ENCODE measurements around the gene LCN9.

Gene LCN9

DNA sequence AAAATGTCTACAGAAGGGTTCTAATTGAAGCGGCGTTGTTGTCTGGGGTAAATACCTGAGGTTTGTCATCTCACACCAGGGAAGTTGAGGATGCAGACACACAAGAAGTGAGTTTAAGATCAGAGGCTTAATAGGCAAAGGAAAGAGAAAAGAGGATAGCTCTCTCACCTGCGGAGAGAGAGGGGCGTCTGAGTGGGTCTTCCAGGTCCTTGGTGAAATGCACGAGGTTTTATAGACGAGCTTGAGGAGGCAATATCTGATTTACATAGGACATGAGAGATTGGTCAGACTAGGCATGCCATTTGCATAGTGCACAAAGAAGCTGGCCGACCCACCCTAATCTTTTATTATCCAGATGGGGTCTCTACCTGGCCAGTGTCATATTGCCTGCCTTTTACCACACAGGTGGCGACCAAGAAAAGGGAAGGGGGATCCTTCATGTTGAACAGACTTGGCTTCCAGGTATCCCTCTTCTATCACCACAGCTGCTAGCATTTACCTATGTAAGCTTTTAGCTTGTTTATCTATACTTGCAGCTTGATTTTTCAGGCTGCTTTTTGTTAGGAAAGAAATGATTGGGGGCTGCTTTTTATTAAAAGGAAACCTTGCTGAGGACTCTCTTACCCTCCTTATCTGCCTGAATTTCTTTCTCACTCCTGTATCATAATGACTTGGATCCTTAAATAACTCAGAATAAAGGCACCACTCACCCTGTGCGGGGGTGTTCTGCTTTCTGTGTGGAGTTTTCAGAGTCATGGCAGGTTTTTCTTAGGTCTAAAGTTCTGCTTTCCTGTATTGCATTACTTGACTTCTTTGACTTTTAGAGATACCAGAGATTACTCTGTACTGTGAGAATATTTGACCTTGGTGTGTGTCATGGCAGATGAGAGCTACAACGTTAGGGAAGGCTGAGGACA is 14.4 kb upstream of the LCN9 start:
- no peak overlapping the region for H3K4me3 ChIP-seq (ENCODE audit: low read depth, low read length)
- TF ChIP-seq, protein P1, sequence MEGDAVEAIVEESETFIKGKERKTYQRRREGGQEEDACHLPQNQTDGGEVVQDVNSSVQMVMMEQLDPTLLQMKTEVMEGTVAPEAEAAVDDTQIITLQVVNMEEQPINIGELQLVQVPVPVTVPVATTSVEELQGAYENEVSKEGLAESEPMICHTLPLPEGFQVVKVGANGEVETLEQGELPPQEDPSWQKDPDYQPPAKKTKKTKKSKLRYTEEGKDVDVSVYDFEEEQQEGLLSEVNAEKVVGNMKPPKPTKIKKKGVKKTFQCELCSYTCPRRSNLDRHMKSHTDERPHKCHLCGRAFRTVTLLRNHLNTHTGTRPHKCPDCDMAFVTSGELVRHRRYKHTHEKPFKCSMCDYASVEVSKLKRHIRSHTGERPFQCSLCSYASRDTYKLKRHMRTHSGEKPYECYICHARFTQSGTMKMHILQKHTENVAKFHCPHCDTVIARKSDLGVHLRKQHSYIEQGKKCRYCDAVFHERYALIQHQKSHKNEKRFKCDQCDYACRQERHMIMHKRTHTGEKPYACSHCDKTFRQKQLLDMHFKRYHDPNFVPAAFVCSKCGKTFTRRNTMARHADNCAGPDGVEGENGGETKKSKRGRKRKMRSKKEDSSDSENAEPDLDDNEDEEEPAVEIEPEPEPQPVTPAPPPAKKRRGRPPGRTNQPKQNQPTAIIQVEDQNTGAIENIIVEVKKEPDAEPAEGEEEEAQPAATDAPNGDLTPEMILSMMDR (IDR thresholded peaks at IDR 0.05; ENCODE audit: borderline replicate concordance, insufficient read depth, low read depth, low read length): no peak

DNA sequence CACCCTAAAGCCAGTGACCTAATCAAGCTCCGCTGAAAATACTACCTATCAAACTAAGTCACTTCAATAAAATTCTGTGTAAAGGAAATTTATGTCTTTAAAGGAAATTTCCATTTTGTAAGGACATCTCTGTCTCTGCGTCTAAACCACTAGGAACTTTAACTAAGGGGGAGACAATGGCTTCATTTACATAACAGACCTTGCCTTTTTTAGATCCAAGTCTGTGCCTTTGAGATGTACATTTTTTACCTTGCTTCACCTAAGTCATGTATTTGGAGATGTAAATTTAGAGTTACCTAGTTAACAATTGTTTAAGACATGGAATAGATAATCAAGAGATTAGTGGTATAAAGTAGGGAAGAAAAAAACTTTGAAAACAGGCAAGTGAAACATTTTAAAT is 13.6 kb upstream of the LCN9 start:
- H3K4me3 ChIP-seq (ENCODE audit: low read depth, low read length): no peak overlapping the region
- TF ChIP-seq, protein P1 (IDR thresholded peaks at IDR 0.05; ENCODE audit: borderline replicate concordance, insufficient read depth, low read depth, low read length): no peak

DNA sequence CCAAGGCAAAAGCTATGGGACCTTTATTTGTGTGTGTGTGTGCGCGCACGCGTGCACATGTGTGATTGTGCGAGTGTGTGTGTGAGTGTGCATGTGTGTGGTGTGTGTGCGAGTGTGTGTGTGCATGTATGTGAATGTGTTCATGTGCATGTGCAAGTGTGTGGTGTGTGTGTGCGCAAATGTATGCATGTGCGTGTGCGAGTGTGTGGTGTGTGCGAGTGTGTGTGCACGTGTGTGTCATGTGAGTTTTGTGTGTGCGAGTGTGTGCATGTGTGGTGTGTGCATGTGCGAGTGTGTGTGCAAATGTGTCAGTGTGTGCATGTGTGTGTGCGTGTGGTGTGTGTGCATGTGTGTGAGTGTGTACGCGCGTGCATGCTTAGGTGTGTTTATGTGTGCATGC is 12.7 kb upstream of the LCN9 start:
- H3K4me3 ChIP-seq (ENCODE audit: low read depth, low read length): no peak overlapping the region
- TF ChIP-seq, protein P1 (IDR thresholded peaks at IDR 0.05; ENCODE audit: borderline replicate concordance, insufficient read depth, low read depth, low read length): no peak

DNA sequence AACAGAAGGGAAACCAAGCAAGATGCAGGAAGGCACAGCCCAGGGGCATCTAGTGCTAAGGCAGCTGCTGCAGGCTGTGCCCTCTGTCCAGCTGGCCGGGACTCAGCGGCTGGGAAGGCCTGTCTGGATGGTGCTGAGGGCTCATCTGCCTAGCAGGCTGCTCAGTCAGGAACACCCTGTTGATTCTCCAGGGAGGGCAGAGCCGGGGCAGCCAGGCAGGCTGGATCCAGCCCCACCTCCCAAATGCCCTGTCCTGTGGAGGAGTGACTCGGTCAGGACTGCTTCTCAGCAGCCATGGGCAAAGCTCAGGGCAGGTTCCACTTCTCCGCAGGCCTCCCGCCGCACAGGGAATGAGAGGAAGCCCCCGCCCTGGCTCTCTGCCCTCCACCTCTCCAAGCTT is 7.8 kb upstream of the LCN9 start:
- TF ChIP-seq, protein P1 (IDR thresholded peaks at IDR 0.05; ENCODE audit: borderline replicate concordance, insufficient read depth, low read depth, low read length): no peak
- H3K4me3 ChIP-seq (ENCODE audit: low read depth, low read length): no peak overlapping the region

DNA sequence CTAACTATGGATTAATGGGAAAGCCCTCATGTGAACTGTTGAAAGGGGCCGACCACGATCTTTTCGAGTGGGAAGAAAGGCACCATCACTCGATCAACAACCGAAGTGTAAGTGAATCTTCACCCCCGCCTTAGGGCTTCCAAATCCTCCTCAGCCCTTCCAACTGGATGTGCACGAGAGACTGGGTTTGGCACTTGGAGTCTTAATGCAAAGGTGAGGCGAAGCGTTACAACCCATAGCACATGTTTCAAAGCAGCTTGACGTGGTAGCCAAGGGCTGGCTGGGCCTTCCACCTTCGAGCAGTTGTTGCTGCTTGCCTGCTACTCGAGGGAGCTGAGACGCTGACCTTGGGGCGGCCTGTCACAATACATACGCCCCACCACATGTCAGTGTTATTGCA is 5.7 kb upstream of the LCN9 start:
- no peak overlapping the region for H3K4me3 ChIP-seq (ENCODE audit: low read depth, low read length)
- TF ChIP-seq, protein P1 (IDR thresholded peaks at IDR 0.05; ENCODE audit: borderline replicate concordance, insufficient read depth, low read depth, low read length): no peak

DNA sequence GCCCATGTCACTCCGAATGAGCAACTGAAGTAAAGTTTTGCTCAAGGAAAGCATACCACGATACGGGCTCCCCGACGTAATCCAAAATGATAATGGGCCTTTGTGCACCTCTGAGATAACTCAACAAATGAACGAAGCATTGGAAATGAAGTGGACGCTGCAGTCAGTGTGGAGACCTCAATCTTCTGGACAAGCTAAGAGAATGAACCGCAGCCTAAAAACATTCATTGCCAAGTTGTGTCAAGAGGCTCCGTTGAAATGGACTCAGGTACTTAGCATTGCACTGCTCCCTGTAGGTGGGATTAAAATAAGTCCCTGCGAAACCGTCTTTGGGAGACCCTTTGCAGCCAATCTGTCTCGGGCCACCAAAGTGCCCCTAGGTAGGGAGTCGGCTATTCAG is 3.9 kb upstream of the LCN9 start:
- no peak overlapping the region for H3K4me3 ChIP-seq (ENCODE audit: low read depth, low read length)
- TF ChIP-seq, protein P1 (IDR thresholded peaks at IDR 0.05; ENCODE audit: borderline replicate concordance, insufficient read depth, low read depth, low read length): no peak

DNA sequence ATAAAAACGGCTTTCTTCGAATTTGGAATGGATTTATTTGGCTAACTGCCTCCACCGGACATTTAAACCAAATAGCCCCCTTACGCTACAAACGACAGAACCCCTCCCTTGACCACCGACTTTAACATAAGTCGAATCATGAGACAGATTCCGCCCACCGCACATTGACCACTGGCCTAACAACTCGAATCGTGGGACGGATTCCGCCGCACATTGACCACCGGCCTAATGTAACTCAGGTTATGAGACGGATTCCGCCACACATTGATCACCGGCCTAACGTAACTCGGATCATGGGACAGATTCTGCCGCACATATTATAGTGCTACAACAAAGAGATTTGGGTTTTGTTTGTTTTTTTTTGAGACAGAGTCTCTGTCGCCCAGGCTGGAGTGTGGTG is 2.7 kb upstream of the LCN9 start:
- H3K4me3 ChIP-seq (ENCODE audit: low read depth, low read length): no peak overlapping the region
- TF ChIP-seq, protein P1 (IDR thresholded peaks at IDR 0.05; ENCODE audit: borderline replicate concordance, insufficient read depth, low read depth, low read length): no peak

Measured in GM12875 (cell line).